Progenitor cell of endocrine pancreas (in vitro differentiated cells): Measurements from ENCODE around the gene KRT85. TPM values are rescaled to one million over a fixed set of nuclear protein-coding genes. Genes with fewer than 3 reads are reported as not detected.
"Not testable (repeated sequence)": the region's sequence is repeated elsewhere in the genome, so short reads cannot be mapped to it uniquely, and the experiment has no call there.

Experiments used
- DNase-seq: peaks from one replicate; pipeline ENCODE4 v3.0.0; 2021; ENCODE audit warnings: low spot score; ENCODE audit not compliant: unreplicated experiment
- H3K27ac Mint-ChIP-seq: 2 replicates; pipeline ENCODE4 v1.8.0; 2021; ENCODE audit warnings: mild to moderate bottlenecking, moderate library complexity, mixed read lengths
- H3K27me3 Mint-ChIP-seq: 2 replicates; pipeline ENCODE4 v1.8.0; 2021; ENCODE audit warnings: mixed read lengths
- H3K36me3 Mint-ChIP-seq: 2 replicates; pipeline ENCODE4 v1.8.0; 2022; ENCODE audit warnings: mixed read lengths; ENCODE audit not compliant: insufficient read depth
- H3K4me1 Mint-ChIP-seq: 2 replicates; pipeline ENCODE4 v1.8.0; 2021; ENCODE audit warnings: low read depth, mixed read lengths
- H3K4me3 Mint-ChIP-seq: 2 replicates; pipeline ENCODE4 v1.8.0; 2021; ENCODE audit warnings: low read depth, mild to moderate bottlenecking, moderate library complexity, mixed read lengths
- H3K9me3 Mint-ChIP-seq: 2 replicates; pipeline ENCODE4 v1.8.0; 2021; ENCODE audit warnings: low read depth, mixed read lengths
- CTCF ChIP-seq: fragments of 200-600 bp; sonication (generic); IDR thresholded peaks from one replicate; pipeline ENCODE4 v1.5.0; 2021; ENCODE audit warnings: antibody characterized with exemption, mild to moderate bottlenecking; ENCODE audit not compliant: unreplicated experiment
- total RNA-seq: library from RNA; stranded (reverse); gene quantifications from 2 replicates; pipeline ENCODE4 v1.2.1, GENCODE V29; 2021

KRT85 gene
- total RNA-seq, 1 donor from 2014 or later = not detected

- H3K9me3 Mint-ChIP-seq, H3K36me3 Mint-ChIP-seq, H3K4me3 Mint-ChIP-seq, DNase-seq, H3K27ac Mint-ChIP-seq, H3K4me1 Mint-ChIP-seq: not testable (repeated sequence)
- peaks cover 71% of the 10 kb centered on the region for H3K27me3 Mint-ChIP-seq
- TF ChIP-seq CTCF = peak; percentile 56
Observed at GRCh38 chr12:52315721-52316120, 51.6 kb downstream of the KRT85 start.

DNA sequence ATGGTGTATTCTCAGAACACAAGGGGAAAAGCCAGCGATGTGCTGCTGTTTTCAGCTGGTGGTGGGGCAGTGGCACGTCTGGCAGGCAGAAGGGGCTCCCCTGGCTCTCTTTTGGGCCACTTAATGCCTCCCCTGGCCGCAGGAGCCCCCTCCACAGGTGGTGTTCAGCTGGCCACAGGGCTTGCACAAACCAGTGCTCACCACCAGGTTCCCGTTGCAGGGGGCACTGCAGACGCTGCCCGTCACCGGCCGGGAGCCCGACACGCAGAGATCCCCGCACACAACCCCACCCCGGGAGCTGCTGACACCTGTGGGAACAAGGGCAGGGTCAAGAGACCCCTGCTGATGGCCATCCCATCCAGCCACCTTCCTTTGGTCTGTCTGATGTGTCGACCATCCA, 52.8 kb downstream of the KRT85 start:
- Mint-ChIP-seq H3K4me1 (no peaks in the 10 kb centered on the region), H3K27ac (no peak overlapping the region), H3K4me3 (no peak overlapping the region), H3K36me3 (no peaks in the 10 kb centered on the region), H3K9me3 (no peaks in the 10 kb centered on the region), H3K27me3 (peaks cover 72% of the 10 kb centered on the region)
- DNase-seq = no peak
- no peak for TF ChIP-seq CTCF

DNA sequence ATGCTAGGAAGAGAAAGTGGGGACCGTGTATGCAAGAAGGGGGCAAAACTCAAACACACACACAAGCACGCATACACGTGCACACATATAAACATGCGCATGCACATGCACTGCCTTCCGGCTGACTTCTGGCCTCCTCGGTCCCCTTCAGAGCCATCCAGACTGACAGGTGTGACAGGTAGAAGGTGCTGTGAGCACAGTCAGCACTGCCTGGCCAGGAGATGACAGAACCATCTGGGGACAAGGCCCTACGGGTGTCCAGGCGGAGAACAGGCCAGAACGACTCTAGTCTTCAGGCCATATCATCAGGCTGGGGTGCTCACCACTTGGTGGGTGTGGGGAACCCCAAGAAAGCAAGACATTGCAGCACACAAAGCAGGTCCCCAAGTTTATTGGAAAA, 53.4 kb downstream of the KRT85 start:
- no peak for TF ChIP-seq CTCF
- H3K27me3 Mint-ChIP-seq = peaks cover 72% of the 10 kb centered on the region
- H3K36me3 Mint-ChIP-seq = no peaks in the 10 kb centered on the region

DNA sequence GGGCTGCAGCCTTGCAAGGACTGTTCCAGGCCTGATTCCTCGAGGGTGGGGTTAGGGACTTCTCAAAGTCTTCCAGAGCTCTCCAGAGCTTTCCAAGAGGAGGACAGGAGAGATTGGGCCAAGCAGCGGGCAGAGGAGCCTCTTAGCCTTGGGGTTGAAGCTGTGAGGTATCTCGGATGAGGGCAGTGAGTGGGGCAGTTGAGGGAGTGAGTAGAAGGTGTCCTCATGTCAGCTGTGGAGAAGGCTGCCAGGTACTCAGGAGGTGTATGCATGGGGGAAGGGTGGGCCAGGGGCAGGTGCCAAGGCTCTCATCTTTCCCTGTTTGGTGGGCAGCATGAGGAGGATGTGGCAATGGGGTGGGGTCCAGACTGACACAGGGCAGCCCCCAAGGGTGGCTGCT, 53.8 kb downstream of the KRT85 start:
- no peak for DNase-seq
- H3K4me3 Mint-ChIP-seq = no peak overlapping the region
- no peaks in the 10 kb centered on the region for H3K36me3 Mint-ChIP-seq
- no peak overlapping the region for H3K27ac Mint-ChIP-seq
- peaks cover 4% of the 10 kb centered on the region for H3K4me1 Mint-ChIP-seq
- TF ChIP-seq CTCF = no peak
- peaks cover 72% of the 10 kb centered on the region for H3K27me3 Mint-ChIP-seq
- H3K9me3 Mint-ChIP-seq = no peaks in the 10 kb centered on the region

More for the DNA sequence above, 53.4 kb downstream of the KRT85 start:
- no peak overlapping the region for H3K4me3 Mint-ChIP-seq
- H3K4me1 Mint-ChIP-seq = peaks cover under 1% of the 10 kb centered on the region
- no peaks in the 10 kb centered on the region for H3K9me3 Mint-ChIP-seq
- no peak for DNase-seq
- H3K27ac Mint-ChIP-seq = no peak overlapping the region

GRCh38 chr12:52312086-52312485, 55.2 kb downstream of the KRT85 start:
- no peak for TF ChIP-seq CTCF
- no peak overlapping the region for H3K4me3 Mint-ChIP-seq
- DNase-seq = no peak
- H3K27me3 Mint-ChIP-seq = peaks cover 84% of the 10 kb centered on the region
- no peak overlapping the region for H3K27ac Mint-ChIP-seq
- H3K9me3 Mint-ChIP-seq = no peaks in the 10 kb centered on the region
- H3K4me1 Mint-ChIP-seq = peaks cover 5% of the 10 kb centered on the region
- no peaks in the 10 kb centered on the region for H3K36me3 Mint-ChIP-seq
